LNCaP clone FGC (cell line): ENCODE results near the gene TBC1D23.
"Not testable (repeated sequence)": the region's sequence is repeated elsewhere in the genome, so short reads cannot be mapped to it uniquely, and the experiment has no call there.

Experiments used
- DNase-seq: peaks from one replicate; pipeline ENCODE4 v3.0.0-alpha.2; 2011; ENCODE audit warnings: low read depth
- H3K4me3 ChIP-seq: 2 replicates; pipeline ENCODE4 v1.5.1; 2011; ENCODE audit warnings: mild to moderate bottlenecking, low read depth, low read length, control low read depth
- TF ChIP-seq, protein P1 (sequence below): IDR thresholded peaks from 2 replicates; pipeline ENCODE4 v1.5.1; 2012; ENCODE audit warnings: mild to moderate bottlenecking; ENCODE audit not compliant: control insufficient read depth, insufficient read depth; ENCODE audit errors: extremely low read depth

The TBC1D23 gene

DNA sequence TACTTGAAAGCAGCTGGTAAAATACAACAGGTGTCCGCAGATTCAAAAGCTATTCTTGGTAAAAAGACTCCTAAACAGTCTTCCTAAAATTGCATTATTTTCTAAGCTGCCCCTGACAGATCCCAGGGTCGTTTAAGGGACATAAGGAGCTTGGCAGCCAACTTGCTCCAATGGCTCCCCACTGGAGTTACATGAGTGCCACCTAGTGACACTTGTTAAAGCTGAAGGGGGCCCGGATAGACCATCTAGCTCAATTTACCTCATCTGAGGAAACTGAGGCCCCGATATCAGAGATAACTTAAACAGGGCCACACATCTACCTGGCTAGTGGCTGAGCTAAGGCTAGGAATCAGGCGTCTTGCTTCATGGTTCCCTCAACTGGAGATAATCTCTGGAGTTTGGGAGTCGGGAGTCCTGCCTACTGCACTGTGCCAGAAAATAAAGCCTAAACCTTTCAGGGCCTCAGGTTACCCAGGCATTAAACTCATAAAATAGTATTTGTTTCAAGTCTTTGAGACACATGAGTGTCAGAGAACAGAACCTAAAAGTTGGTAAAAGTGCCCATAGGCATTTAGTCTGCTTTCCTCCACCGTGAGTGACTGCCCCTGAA is 6.5 kb upstream of the TBC1D23 start:
- TF ChIP-seq, protein P1, sequence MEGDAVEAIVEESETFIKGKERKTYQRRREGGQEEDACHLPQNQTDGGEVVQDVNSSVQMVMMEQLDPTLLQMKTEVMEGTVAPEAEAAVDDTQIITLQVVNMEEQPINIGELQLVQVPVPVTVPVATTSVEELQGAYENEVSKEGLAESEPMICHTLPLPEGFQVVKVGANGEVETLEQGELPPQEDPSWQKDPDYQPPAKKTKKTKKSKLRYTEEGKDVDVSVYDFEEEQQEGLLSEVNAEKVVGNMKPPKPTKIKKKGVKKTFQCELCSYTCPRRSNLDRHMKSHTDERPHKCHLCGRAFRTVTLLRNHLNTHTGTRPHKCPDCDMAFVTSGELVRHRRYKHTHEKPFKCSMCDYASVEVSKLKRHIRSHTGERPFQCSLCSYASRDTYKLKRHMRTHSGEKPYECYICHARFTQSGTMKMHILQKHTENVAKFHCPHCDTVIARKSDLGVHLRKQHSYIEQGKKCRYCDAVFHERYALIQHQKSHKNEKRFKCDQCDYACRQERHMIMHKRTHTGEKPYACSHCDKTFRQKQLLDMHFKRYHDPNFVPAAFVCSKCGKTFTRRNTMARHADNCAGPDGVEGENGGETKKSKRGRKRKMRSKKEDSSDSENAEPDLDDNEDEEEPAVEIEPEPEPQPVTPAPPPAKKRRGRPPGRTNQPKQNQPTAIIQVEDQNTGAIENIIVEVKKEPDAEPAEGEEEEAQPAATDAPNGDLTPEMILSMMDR, result peak; percentile 92
- DNase-seq, result peak; percentile 6
- no peak overlapping the region for H3K4me3 ChIP-seq

DNA sequence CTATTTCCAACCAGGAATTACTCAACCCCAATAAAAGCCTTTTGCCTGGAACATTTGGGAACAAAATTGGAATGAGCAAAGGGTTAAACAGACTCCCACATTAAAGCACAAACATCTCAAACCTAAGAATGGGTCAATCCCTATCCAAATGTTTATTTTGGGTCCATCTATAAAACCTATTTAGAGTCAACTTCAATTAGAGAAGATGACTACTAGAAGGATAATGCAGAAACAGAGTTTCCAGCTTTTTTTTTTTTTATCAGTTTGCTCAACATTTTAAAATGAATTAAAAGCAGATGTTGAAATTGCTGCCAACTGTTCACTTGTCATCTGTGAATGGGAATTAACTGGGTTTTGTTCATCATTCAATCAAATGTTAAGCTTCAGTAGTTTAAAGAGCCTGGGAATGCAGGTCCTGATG is 4.1 kb upstream of the TBC1D23 start:
- H3K4me3 ChIP-seq, result no peak overlapping the region
- no peak for DNase-seq
- TF ChIP-seq, protein P1, result no peak

DNA sequence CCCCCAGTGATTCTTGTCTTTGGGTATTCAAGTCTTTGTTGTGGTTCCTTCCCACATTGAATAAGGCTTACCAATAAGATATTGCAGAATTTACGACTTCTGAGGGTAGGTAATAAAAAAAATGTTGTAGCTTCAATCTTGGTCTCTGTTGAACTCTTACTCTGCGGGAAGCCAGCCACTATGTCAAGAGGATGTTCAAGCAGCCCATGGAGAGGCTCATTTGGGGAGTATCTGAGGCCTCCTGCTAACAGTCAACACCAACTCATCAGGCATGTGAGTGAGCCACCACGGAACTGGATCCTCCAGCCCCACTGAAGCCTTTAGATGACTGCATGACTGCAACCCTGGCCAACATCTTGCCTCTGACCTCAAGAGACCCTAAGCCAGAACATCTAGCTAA is 3.2 kb upstream of the TBC1D23 start:
- H3K4me3 ChIP-seq, result no peak overlapping the region
- TF ChIP-seq, protein P1, result no peak
- no peak for DNase-seq

DNA sequence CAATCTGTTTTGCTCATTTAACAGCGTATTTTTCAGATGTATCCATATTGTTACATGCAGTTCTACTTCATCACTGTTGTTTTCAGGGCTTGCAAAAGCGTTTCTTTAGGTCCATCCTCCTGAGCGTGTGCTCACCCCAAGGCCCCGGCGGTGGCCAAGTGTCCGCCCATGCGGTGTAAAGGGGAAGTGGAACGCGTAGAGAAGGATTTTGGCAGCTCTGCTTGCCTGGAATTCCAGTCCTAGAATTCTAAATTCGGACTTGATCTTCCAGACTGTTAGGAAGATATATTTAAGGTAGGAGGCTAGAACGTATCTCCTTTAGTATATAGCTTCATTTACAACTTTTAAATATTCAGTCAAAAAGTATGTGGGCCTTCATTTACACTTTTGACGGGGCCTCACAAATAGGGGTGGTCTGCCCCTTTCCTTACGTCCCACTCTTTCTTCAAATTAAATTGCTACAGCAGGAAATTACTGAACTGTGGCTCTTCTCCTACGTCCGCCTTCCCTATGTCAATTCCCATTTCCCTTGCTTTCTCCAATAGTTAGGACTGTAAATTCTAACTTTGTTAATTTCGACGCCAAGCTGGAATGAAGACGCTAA is 609 bp upstream of the TBC1D23 start:
- TF ChIP-seq, protein P1, result no peak
- peak overlapping the region; percentile 99 for H3K4me3 ChIP-seq
- DNase-seq, result no peak

DNA sequence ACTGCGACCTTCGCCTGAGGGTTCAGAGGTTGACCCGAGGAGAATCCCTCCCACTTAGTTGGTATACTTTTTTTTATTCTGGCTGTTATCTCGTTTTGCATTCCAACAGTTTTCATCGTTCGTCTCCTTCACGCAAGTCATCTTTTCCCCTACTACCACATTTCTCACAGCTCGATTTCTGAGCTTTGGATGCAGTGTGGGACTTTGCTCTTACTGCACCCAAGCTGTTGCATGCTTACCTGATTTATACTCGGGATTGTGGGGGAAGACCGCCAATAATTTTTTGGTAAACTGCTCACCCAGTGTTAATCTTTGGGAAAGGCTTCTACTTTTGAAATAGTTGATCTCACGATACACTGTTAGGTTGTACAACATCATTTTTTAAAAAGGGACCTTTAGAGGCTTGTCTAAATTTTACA is 702 bp downstream of the TBC1D23 start:
- DNase-seq, result no peak
- TF ChIP-seq, protein P1, result no peak
- H3K4me3 ChIP-seq, result peak overlapping the region; percentile 99

DNA sequence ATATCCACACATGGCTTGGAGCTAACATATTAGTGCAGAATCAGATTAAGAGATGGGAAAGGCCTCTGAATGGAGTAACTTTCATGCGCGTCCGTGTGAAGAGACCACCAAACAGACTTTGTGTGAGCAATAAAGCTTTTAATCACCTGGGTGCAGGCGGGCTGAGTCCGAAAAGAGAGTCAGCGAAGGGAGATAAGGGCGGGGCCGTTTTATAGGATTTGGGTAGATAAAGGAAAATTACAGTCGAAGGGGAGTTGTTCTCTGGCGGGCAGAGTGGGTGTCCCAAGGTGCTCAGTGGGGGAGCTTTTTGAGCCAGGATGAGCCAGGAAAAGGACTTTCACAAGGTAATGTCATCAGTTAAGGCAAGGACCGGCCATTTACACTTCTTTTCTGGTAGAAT is 2.1 kb downstream of the TBC1D23 start:
- DNase-seq, H3K4me3 ChIP-seq: not testable (repeated sequence)

DNA sequence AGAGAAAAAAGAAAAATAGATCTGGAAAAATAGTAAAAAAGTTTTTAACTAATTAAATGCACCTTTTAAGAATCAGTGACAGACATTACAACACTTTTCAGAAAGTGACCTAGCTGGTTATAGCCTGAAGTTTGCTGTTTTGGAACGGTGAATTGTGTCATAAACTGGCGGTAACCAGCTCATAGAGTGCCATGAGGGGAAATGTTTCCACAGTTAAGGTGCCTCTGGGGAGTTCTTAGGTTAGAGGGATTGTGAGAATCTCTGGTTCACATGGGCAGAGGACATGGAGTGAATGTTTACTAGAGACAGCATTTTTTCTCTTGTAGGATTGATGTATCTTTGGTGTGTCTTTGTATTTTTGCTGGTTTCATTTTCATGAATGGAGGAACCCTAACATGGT is 2.8 kb downstream of the TBC1D23 start:
- TF ChIP-seq, protein P1, result no peak
- no peak for DNase-seq
- no peak overlapping the region for H3K4me3 ChIP-seq
